ENCODE data around the gene BCL2. TPM values are rescaled to one million over a fixed set of nuclear protein-coding genes. Genes with fewer than 3 reads are reported as not detected.

BCL2 gene
- total RNA-seq, 4 donors from 2014 or later, result 16.2 to 54.5 (median 20.7) TPM

GRCh38 chr18:63119647-63120046, 199.9 kb downstream of the BCL2 start:
- H3K9me3 ChIP-seq, result no peaks in the 10 kb centered on the region
- H3K4me1 ChIP-seq, result no peaks in the 10 kb centered on the region
- H3K27me3 ChIP-seq, result no peaks in the 10 kb centered on the region
- no peak overlapping the region for H3K4me3 ChIP-seq
- DNase-seq, result peak in 1 of 3 donors; percentile 61
- no peaks in the 10 kb centered on the region for H3K36me3 ChIP-seq
- no peak for TF ChIP-seq POLR2A (IDR thresholded peaks at IDR 0.05)
- peak in 4 of 6 experiments; percentile 30 to 51 (median 47) for TF ChIP-seq CTCF (IDR thresholded peaks at IDR 0.05)
- no peak overlapping the region for H3K27ac ChIP-seq

- TF ChIP-seq POLR2A (IDR thresholded peaks at IDR 0.05), result no peak
- no peak for TF ChIP-seq CTCF (IDR thresholded peaks at IDR 0.05)
- H3K4me1 ChIP-seq, result peaks cover 0 to 3% (median 0%) of the 10 kb centered on the region in 4 donors
- no peak overlapping the region for H3K27ac ChIP-seq
- no peak for DNase-seq
- H3K9me3 ChIP-seq, result no peaks in the 10 kb centered on the region
- H3K36me3 ChIP-seq, result no peaks in the 10 kb centered on the region
- H3K27me3 ChIP-seq, result no peaks in the 10 kb centered on the region
- H3K4me3 ChIP-seq, result no peak overlapping the region
Observed at GRCh38 chr18:63113899-63114565, 205.5 kb downstream of the BCL2 start.

- no peak for DNase-seq
- H3K4me3 ChIP-seq, result no peak overlapping the region
- H3K36me3 ChIP-seq, result no peaks in the 10 kb centered on the region
- no peak overlapping the region for H3K27ac ChIP-seq
- H3K9me3 ChIP-seq, result no peaks in the 10 kb centered on the region
- no peaks in the 10 kb centered on the region for H3K27me3 ChIP-seq
- peaks cover 0 to 3% (median 0%) of the 10 kb centered on the region in 4 donors for H3K4me1 ChIP-seq
- no peak for TF ChIP-seq CTCF (IDR thresholded peaks at IDR 0.05)
- TF ChIP-seq POLR2A (IDR thresholded peaks at IDR 0.05), result no peak
Observed at GRCh38 chr18:63112706-63113105, 206.9 kb downstream of the BCL2 start.

GRCh38 chr18:63111671-63112402, 207.7 kb downstream of the BCL2 start:
- no peaks in the 10 kb centered on the region for H3K9me3 ChIP-seq
- TF ChIP-seq CTCF (IDR thresholded peaks at IDR 0.05) (no peak), POLR2A (IDR thresholded peaks at IDR 0.05) (no peak)
- H3K27ac ChIP-seq, result no peak overlapping the region
- no peak overlapping the region for H3K4me3 ChIP-seq
- no peaks in the 10 kb centered on the region for H3K36me3 ChIP-seq
- H3K27me3 ChIP-seq, result no peaks in the 10 kb centered on the region
- H3K4me1 ChIP-seq, result peaks cover 0 to 3% (median 0%) of the 10 kb centered on the region in 4 donors
- peak in 1 of 3 donors; percentile 64 for DNase-seq

- no peak overlapping the region for H3K27ac ChIP-seq
- no peak for DNase-seq
- no peaks in the 10 kb centered on the region for H3K27me3 ChIP-seq
- H3K4me1 ChIP-seq, result peaks cover 0 to 3% (median 0%) of the 10 kb centered on the region in 4 donors
- H3K36me3 ChIP-seq, result no peaks in the 10 kb centered on the region
- TF ChIP-seq POLR2A (IDR thresholded peaks at IDR 0.05), result no peak
- no peak for TF ChIP-seq CTCF (IDR thresholded peaks at IDR 0.05)
- H3K9me3 ChIP-seq, result no peaks in the 10 kb centered on the region
- H3K4me3 ChIP-seq, result no peak overlapping the region
Observed at GRCh38 chr18:63109802-63110201, 209.8 kb downstream of the BCL2 start.

All from Peyer's patch (tissue), 4 donors.